HEK293 (cell line): ENCODE measurements around the gene RACGAP1.

Experiments
- TF ChIP-seq, protein P1 (sequence below): fragments of 450-650 bp; formaldehyde crosslinking; IDR thresholded peaks from 2 replicates; pipeline ENCODE4 v1.5.1; 2016; ENCODE audit warnings: missing biosample characterization, missing genetic modification characterization
- TF ChIP-seq, protein P2 (sequence below): IDR thresholded peaks from 2 replicates; pipeline ENCODE4 v1.6.1; 2011; ENCODE audit warnings: mild to moderate bottlenecking, low read depth, low read length, borderline replicate concordance

DNA sequence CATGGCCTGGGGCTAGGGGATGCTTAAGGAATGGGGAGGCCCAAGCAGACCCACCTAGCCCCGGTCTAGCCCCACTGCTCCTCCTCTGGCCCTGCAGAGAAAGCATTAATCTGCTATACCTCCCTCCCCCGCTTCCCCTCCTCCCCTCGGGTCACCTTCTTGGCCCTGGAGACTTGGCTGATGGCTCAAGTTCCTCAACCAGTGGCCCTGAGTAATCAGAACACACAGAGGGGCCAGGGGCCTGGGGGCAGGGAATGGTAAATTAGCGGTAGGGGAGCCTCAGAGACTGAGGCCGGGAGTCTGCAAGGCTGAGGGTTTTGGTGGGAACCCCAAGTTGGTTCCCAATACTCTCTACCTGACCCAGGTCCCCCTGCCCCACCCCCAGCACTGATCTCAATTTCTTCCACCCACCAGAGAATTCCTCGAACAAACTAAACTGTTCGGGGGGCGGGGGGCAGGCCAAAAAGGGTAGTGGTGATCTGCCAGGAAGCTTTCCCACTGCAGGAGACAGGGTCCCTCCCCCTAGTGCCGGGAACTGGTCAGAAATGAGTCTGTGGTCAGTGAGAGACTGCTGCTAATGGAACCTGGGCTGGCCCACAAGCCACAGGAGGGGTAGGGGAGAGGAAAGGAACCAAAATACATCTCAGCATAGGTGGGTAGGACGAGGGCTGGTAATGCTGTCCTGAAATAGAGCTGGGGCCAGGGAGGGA, 47.1 kb upstream of the RACGAP1 start:
- TF ChIP-seq, protein P1, sequence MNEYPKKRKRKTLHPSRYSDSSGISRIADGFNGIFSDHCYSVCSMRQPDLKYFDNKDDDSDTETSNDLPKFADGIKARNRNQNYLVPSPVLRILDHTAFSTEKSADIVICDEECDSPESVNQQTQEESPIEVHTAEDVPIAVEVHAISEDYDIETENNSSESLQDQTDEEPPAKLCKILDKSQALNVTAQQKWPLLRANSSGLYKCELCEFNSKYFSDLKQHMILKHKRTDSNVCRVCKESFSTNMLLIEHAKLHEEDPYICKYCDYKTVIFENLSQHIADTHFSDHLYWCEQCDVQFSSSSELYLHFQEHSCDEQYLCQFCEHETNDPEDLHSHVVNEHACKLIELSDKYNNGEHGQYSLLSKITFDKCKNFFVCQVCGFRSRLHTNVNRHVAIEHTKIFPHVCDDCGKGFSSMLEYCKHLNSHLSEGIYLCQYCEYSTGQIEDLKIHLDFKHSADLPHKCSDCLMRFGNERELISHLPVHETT (tag by site-specific recombination): no peak
- TF ChIP-seq, protein P2, sequence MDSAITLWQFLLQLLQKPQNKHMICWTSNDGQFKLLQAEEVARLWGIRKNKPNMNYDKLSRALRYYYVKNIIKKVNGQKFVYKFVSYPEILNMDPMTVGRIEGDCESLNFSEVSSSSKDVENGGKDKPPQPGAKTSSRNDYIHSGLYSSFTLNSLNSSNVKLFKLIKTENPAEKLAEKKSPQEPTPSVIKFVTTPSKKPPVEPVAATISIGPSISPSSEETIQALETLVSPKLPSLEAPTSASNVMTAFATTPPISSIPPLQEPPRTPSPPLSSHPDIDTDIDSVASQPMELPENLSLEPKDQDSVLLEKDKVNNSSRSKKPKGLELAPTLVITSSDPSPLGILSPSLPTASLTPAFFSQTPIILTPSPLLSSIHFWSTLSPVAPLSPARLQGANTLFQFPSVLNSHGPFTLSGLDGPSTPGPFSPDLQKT: no peak
